Effector CD4-positive, alpha-beta T cell (primary cell): Measurements from ENCODE around the gene KRTAP4-4. TPM values are rescaled to one million over a fixed set of nuclear protein-coding genes. Genes with fewer than 3 reads are reported as not detected.
"Not testable (repeated sequence)": the region's sequence is repeated elsewhere in the genome, so short reads cannot be mapped to it uniquely, and the experiment has no call there.

Experiments used
- DNase-seq: peaks from one replicate; pipeline ENCODE4 v3.0.0-alpha.2; 2020
- total RNA-seq: gene quantifications from one replicate; lab custom pipeline; 2026; lab: John Stamatoyannopoulos, UW

KRTAP4-4 gene
- total RNA-seq = not detected

DNA sequence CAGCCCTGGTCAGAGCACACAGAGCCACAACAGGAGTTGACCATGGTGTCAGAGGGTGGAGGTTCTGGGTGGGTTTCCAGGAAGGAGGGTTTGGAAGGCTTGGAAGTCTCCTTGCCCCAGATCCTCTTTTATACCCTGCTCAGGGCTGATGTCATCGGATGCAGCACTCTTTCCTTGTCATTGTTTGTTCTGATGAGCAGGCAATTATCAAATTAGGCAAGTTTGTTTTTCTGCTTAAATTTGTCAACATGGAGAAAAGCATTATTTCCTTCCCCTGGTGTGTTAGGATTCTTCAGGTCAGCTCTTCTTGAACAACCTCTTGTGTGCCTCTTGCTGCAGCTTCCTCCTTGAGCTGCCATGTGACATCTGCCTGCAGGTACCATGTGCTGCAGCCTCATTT lies at the start of gene KRTAP4-4:
KRTAP4-4 (minus strand) TSS at position 101 of the 400 bp plus-strand sequence; CDS start at position 44, 57 bp downstream.
- no peak for DNase-seq

DNA sequence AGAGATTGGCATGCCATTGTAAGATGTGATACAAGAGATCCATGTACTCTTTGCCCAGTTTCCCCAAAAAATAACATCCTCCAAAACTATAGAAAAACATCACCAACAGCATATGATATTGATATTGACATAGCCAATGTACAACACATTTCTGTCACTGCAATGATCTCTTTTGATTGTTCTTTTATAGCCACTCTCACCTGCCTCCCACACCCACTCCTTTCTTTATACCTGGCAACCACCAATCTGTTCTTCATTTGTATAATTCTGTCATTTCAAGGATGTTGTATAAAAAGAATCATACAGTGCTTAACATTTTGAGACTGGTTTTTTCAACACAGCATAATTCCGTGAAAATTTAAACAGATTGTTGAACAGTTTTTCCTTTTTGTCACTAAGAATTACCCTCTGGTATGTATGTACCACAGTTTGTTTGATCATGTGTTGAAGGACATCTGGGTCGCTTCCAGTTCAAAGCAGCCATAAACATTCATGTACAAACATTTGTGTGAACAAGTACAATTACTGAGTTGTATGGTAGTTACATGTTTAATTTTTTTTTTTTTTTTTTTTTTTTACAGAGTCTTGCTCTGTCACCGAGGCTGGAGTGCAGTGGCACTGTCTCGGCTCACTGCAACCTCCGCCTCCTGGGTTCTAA lies 39.0 kb upstream of the KRTAP4-4 start:
- DNase-seq = no peak

- DNase-seq = no peak
Measured at GRCh38 chr17:41196068-41196467, 35.5 kb upstream of the KRTAP4-4 start.

DNA sequence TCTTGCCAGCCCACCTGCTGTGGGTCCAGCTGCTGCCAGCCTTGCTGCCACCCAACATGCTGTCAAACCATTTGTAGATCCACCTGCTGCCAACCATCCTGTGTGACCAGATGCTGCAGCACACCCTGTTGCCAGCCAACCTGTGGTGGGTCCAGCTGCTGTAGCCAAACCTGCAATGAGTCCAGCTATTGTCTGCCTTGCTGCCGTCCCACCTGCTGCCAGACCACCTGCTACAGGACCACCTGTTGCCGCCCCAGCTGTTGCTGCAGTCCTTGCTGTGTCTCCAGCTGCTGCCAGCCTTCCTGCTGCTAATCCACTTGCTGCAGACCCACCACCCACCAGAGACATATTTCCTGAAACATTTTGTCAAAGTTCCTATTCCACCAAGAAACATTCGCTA lies 29.8 kb upstream of the KRTAP4-4 start:
- no peak for DNase-seq

DNA sequence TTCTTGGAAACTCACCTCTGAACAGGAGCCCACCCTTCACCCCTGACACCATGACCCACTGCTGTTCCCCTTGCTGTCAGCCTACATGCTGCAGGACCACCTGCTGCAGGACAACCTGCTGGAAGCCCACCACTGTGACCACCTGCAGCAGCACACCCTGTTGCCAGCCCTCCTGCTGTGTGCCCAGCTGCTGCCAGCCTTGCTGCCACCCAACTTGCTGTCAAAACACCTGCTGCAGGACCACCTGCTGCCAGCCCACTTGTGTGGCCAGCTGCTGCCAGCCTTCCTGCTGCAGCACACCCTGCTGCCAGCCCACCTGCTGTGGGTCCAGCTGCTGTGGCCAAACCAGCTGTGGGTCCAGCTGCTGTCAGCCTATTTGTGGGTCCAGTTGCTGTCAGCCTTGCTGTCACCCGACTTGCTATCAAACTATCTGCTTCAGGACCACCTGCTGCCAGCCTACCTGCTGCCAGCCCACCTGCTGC lies 29.3 kb upstream of the KRTAP4-4 start, which contains the start of gene KRTAP9-1:
KRTAP9-1 (plus strand) TSS at position 51 of the 482 bp plus-strand sequence; CDS start at position 51, 0 bp downstream.
- DNase-seq = not testable (repeated sequence)

DNA sequence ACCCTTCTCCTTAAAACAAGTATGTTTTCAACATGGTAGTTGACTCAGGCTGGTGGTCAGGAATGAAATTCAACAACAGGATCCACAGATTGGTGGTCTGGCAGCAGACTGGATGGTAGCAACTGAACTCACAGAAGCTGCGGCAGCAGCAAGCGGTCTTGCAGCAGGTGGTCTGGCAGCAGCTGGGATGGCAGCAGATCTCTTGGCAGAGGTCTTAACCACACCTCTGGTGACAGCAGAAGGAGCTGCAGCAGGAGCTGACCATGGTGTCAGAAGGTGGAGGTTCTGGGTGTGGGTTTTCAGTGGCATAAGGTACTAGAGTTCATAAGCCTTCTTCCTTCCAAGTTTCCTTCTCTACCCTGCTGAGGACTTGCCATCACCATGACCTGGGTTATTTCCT lies 26.3 kb upstream of the KRTAP4-4 start:
- DNase-seq = no peak

DNA sequence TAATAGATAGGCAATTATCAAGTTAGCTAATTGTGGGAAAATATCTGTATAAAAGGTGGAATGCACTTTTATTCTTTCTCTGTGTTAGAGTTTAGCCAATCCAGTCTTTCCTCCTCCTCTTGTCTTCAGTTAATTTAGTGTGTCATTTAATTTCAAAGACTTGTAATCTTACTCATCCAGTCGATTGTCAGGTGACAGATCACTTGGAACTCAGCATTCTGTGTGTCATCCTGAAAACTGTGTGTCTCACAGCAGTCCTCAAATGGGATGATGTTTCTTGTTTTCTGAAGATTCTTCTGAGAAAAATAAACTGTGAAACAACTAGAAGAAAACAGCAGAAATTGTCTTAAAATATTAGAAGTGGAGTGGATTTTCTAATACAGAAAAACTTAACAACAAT lies 24.5 kb upstream of the KRTAP4-4 start:
- no peak for DNase-seq

DNA sequence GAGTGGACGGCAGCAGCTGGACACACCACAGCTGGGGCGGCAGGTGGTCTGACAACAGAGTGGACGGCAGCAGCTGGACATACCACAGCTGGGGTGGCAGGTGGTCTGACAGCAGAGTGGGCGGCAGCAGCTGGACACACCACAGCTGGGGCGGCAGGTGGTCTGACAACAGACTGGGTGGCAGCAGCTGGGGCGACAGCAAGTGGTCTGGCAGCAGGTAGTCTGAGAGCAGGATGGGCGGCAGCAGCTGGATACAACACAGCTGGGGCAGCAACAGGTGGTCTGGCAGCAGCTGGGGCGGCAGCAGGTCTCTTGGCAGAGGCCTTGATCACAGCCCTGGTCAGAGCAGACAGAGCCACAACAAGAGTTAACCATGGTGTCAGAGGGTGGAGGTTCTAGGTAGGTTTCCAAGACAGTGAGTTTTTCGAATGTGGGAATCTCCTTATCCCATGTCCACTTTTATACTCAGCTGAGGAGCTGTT lies 24.0 kb upstream of the KRTAP4-4 start, which contains the start of gene KRTAP4-1:
KRTAP4-1 (minus strand) TSS at position 432 of the 482 bp plus-strand sequence; CDS start at position 375, 57 bp downstream.
- no peak for DNase-seq

GRCh38 chr17:41178843-41179616 lies 18.5 kb upstream of the KRTAP4-4 start:
- DNase-seq = no peak

- no peak for DNase-seq
Measured at GRCh38 chr17:41178341-41178740, 17.8 kb upstream of the KRTAP4-4 start.

DNA sequence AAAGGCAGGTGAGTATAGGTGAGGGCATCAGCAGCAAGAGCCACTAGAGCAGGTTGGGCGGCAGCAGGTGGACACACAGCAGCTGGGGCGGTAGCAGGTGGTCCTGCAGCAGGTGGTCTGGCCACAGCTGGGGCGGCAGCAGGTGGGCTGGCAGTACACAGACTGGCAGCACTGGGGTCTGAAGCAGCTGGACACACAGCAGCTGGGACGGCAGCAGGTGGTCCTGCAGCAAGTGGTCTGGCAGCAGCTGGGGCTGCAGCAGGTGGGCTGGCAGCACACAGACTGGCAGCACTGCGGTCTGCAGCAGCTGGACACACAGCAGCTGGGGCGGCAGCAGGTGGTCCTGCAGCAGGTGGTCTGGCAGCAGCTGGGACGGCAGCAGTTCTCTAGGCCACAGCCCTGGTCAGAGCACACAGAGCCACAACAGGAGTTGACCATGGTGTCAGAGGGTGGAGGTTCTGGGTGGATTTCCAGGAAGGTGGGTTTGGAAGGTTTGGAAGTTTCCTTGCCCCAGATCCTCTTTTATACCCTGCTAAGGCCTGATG lies 17.3 kb upstream of the KRTAP4-4 start, which contains the start of gene KRTAP4-2:
KRTAP4-2 (minus strand) TSS at position 495 of the 545 bp plus-strand sequence; CDS start at position 438, 57 bp downstream.
- DNase-seq = no peak

DNA sequence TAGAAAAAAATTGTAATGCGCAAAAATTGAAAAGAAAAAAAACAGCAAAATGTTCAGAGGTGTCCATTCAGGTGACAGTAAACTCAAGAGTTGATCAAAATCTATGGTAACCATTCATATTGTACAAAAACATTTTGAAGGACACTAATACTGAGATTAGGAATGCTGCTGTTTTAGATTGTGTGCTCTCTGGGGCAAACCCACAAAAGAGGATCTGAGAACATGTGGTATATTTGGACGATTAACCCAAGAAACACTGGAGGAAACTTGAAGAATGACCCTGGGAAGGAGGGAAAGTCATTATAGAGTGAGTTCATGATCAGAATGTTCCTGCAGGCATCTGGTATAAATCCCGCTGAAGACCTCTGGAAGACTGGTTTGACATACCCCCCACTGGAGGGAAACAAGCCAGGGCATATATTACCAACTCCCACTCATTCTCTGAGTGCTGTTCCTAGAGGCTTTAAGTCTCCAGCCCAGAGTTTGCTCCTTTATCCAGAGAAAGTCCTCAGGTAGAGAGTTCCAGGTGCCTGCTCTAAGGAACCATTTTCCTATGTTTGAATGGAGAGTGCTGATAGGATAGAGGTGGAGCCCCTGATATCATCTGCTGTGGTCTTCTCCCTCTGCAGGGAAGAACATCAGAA lies 16.3 kb upstream of the KRTAP4-4 start:
- DNase-seq = no peak

DNA sequence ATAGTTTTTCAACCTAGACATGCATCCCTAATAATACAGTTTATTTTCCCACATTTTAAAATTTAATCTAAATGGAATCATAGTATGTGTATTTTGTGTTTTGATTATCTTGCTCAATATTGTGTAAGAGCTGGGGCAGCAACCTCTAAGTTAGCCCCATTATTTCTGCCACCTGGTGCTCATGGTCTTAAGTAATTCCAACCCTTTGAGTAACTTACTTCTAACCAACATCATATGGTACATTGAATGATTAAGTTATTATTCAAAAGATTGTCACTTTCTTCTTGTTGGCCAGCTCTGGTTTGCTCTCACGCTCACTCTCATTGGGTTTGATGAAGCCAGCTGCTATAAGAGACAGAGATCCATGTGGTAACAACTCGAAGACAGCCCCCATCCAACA lies 11.3 kb upstream of the KRTAP4-4 start:
- DNase-seq = no peak

DNA sequence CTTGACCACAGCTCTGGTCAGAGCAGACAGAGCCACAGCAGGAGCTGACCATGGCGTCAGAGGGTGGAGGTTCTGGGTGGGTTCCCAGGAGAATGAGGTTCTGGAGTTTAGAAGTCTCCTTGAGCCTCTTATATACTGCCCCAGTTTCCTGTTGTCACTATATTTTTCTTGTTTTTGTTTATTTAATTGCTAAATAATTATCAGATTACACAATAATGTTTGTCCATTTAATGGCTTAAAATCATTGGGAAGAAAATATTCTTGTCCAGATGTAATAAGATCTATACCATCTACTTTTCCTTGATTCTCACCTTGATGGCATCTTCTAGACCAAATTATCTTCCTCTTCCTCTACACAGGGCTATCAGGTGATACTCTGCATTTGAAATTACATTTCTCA lies 7.6 kb upstream of the KRTAP4-4 start, which contains the start of gene KRTAP4-3:
KRTAP4-3 (minus strand) TSS at position 101 of the 400 bp plus-strand sequence; CDS start at position 52, 49 bp downstream.
- DNase-seq = no peak

DNA sequence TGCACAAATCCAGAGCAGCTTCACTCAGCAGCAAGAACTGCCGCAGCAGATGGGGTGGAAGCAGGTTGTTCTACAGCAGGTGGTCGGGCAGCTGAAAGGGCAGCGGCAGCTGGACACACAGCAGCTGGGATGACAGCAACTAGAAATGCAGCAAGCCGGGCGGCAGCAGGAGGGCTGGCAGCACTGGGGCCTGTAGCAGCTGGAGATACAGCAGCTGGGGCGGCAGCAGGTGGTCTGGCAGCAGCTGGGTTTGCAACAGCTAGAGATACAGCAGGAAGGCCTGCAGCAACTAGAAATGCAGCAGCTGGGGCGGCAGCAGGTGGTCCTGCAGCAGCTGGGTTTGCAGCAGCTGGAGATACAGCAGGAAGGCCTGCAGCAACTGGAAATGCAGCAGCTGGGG lies 7.0 kb upstream of the KRTAP4-4 start:
- no peak for DNase-seq

GRCh38 chr17:41163828-41164227 lies 3.3 kb upstream of the KRTAP4-4 start:
- DNase-seq = no peak

DNA sequence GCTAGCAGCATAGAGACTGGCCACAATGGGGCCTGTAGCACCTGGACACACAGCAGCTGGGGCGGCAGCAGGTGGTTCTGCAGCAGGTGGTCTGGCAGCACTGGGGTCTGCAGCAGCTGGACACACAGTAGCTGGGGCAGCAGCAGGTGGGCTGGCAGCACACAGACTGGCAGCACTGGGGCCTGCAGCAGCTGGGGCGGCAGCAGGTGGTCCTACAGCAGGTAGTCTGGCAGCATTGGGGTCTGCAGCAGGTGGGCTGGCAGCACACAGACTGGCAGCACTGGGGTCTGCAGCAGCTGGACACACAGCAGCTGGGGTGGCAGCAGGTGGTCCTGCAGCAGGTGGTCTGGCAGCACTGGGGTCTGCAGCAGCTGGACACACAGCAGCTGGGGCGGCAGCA lies 358 bp downstream of the KRTAP4-4 start:
- DNase-seq = not testable (repeated sequence)

GRCh38 chr17:41153856-41154255 lies 6.7 kb downstream of the KRTAP4-4 start:
- no peak for DNase-seq

- DNase-seq = no peak
Measured at GRCh38 chr17:41151525-41151924, 9.0 kb downstream of the KRTAP4-4 start.

GRCh38 chr17:41150026-41150425 lies 10.5 kb downstream of the KRTAP4-4 start:
- no peak for DNase-seq

DNA sequence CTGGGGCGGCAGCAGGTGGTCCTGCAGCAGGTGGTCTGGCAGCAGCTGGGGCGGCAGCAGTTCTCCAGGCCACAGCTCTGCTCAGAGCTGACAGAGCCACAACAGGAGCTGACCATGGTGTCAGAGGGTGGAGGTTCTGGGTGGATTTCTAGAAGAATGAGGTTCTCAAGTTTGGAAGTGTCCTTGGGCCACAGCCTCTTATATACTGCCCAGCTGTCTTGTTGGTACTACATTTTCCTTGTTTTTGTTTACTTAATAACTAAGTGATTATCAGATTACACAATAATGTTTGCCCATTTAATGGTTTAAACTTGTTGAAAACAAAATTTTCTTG lies 10.9 kb downstream of the KRTAP4-4 start, which contains the start of gene KRTAP4-5:
KRTAP4-5 (minus strand) TSS at position 174 of the 334 bp plus-strand sequence; CDS start at position 116, 58 bp downstream.
- no peak for DNase-seq

- not testable (repeated sequence) for DNase-seq
Measured at GRCh38 chr17:41148971-41149651, 11.4 kb downstream of the KRTAP4-4 start.
